Measurements from ENCODE around the gene CHRNA4.

DNA sequence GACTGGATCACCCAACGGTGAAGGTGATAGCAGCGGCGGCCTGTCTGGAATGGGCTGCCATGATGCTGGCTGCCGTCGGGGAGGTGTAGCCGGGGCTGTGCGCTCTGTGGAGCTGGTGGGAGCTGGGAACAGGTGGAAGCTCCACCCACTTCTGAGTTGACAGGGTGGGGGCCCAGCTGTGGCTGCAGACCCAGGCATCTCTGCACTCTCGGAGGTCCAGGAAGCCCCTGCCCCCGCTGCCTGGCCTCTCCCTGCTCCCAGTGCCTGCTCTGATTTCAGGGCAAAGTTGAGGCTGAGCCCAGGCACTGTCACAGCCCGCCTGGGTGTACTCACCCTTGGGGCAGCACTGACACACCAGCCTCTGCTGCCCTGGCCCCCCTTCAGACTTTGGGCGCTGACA, 18.1 kb upstream of the CHRNA4 start:
- TF ChIP-seq, protein P1, sequence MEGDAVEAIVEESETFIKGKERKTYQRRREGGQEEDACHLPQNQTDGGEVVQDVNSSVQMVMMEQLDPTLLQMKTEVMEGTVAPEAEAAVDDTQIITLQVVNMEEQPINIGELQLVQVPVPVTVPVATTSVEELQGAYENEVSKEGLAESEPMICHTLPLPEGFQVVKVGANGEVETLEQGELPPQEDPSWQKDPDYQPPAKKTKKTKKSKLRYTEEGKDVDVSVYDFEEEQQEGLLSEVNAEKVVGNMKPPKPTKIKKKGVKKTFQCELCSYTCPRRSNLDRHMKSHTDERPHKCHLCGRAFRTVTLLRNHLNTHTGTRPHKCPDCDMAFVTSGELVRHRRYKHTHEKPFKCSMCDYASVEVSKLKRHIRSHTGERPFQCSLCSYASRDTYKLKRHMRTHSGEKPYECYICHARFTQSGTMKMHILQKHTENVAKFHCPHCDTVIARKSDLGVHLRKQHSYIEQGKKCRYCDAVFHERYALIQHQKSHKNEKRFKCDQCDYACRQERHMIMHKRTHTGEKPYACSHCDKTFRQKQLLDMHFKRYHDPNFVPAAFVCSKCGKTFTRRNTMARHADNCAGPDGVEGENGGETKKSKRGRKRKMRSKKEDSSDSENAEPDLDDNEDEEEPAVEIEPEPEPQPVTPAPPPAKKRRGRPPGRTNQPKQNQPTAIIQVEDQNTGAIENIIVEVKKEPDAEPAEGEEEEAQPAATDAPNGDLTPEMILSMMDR (IDR thresholded peaks at IDR 0.05; ENCODE audit: low read depth, low read length, poor library complexity, severe bottlenecking) = no peak
- no peak for TF ChIP-seq EZH2phosphoT487 (IDR thresholded peaks at IDR 0.05; ENCODE audit: borderline replicate concordance, low read length)

All from DOHH2 (cell line).